GM12874 (cell line): ENCODE data around the gene CTNNBIP1.

ENCODE experiments used
- CTCF ChIP-seq: IDR thresholded peaks from 2 replicates; pipeline ENCODE4 v1.5.1; 2011; ENCODE audit warnings: low read depth, mild to moderate bottlenecking, control low read depth, low read length, moderate library complexity; ENCODE audit not compliant: insufficient read depth

CTNNBIP1 gene

GRCh38 chr1:9844756-9845155 is 65.3 kb downstream of the CTNNBIP1 start:
- no peak for TF ChIP-seq CTCF

GRCh38 chr1:9844106-9844505 is 66.0 kb downstream of the CTNNBIP1 start:
- no peak for TF ChIP-seq CTCF

GRCh38 chr1:9843576-9843945 is 66.5 kb downstream of the CTNNBIP1 start:
- TF ChIP-seq CTCF, result no peak

DNA sequence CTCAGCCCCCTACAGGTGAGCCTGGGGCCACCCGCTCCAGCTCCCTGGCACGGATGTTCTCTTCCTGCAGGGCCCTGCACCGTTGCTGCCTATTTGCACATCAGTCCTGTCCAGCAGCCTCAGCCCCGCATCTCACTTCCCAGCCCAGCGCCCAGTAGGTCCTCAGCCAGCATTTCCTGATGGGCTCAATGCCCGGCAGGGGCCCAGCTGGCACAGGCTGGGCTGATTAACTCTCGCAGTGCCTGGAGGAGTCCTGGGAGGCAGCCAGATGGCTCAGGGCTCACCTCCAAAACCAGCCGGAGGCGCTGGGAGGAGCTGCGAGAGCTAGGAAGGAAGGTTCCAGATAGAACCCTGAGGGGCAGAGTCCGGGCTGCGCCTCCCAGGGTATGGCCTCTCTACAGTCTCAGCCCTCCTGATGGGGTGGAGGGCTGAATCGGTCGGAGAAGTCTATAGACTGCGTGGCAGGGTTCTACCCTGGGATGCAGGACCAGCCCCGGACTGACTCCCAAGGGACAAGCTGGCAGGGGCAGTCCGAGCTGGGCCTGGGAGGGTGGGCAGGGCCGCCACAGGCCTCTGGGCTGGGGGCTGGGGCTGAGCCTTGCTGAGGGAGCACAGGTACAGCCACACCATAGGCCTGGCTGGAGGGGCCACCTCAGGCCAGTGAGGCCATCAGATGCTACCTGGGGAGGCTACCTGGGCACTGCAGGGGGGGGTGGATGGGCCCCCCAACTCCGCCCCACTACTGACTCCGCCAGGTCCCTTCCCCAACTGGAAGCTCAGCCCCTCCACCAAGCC is 67.1 kb downstream of the CTNNBIP1 start:
- no peak for TF ChIP-seq CTCF

- TF ChIP-seq CTCF, result no peak
These were observed 67.9 kb downstream of the CTNNBIP1 start for GRCh38 chr1:9842073-9842711.

GRCh38 chr1:9841460-9841859 is 68.6 kb downstream of the CTNNBIP1 start:
- TF ChIP-seq CTCF, result no peak

GRCh38 chr1:9840176-9840575 is 69.9 kb downstream of the CTNNBIP1 start:
- no peak for TF ChIP-seq CTCF
